H1 (cell line): ENCODE results near the gene KCNJ10.

Experiments
- EZH2 ChIP-seq: fragments of 200-600 bp; sonication (generic); IDR thresholded peaks from 2 replicates; pipeline ENCODE4 v1.7.1; 2012; ENCODE audit warnings: low read depth, mild to moderate bottlenecking, moderate library complexity, low read length, inconsistent platforms; ENCODE audit not compliant: severe bottlenecking
- POLR2AphosphoS5 ChIP-seq: IDR thresholded peaks from 2 replicates; pipeline ENCODE4 v1.6.1; 2011; ENCODE audit warnings: low read depth, low read length
- SAP30 ChIP-seq: fragments of 300-600 bp; sonication (generic); IDR thresholded peaks from 2 replicates; pipeline ENCODE4 v1.7.1; 2012; ENCODE audit warnings: low read length, moderate library complexity, mild to moderate bottlenecking, inconsistent platforms; ENCODE audit not compliant: insufficient read depth, insufficient replicate concordance

- TF ChIP-seq SAP30: no peak
- TF ChIP-seq POLR2AphosphoS5: no peak
- no peak for TF ChIP-seq EZH2
Measured at GRCh38 chr1:160040476-160040875, 29.5 kb downstream of the KCNJ10 start.
